WTC11 (cell line): ENCODE data around the gene IGHMBP2.

Experiments
- ATF1 ChIP-seq: sonication (generic); formaldehyde crosslinking; IDR thresholded peaks from 2 replicates; pipeline ENCODE4 v1.8.1; 2023; ENCODE audit warnings: mild to moderate bottlenecking, moderate library complexity, missing genetic modification reagents
- CTCF ChIP-seq: fragments of 200-600 bp; IDR thresholded peaks from 2 replicates; pipeline ENCODE4 v1.8.0; 2022; ENCODE audit warnings: antibody characterized with exemption
- ESRRA ChIP-seq: sonication (generic); formaldehyde crosslinking; IDR thresholded peaks from 2 replicates; pipeline ENCODE4 v1.8.1; 2022; ENCODE audit warnings: mild to moderate bottlenecking, missing genetic modification reagents, borderline replicate concordance
- FOXP1 ChIP-seq: sonication (generic); formaldehyde crosslinking; IDR thresholded peaks from 2 replicates; pipeline ENCODE4 v1.8.0; 2022; ENCODE audit warnings: missing genetic modification reagents, mild to moderate bottlenecking, moderate library complexity, borderline replicate concordance
- JUN ChIP-seq: sonication (generic); formaldehyde crosslinking; IDR thresholded peaks from 2 replicates; pipeline ENCODE4 v1.8.0; 2023; ENCODE audit warnings: mild to moderate bottlenecking, missing genetic modification reagents
- SP1 ChIP-seq: sonication (generic); formaldehyde crosslinking; conservative IDR thresholded peaks from 2 replicates; pipeline ENCODE4 v1.8.1; 2022; ENCODE audit warnings: missing genetic modification reagents
- TF ChIP-seq, protein P1 (sequence below): sonication (generic); formaldehyde crosslinking; IDR thresholded peaks from 2 replicates; pipeline ENCODE4 v1.8.0; 2023; ENCODE audit warnings: missing genetic modification reagents
- TF ChIP-seq, protein P2 (sequence below): sonication (generic); formaldehyde crosslinking; IDR thresholded peaks from 2 replicates; pipeline ENCODE4 v1.8.1; 2022; ENCODE audit warnings: low read depth, mild to moderate bottlenecking, moderate library complexity, missing genetic modification reagents, borderline replicate concordance
- TF ChIP-seq, protein P3 (sequence below): sonication (generic); formaldehyde crosslinking; IDR thresholded peaks from 2 replicates; pipeline ENCODE4 v1.8.0; 2022; ENCODE audit warnings: mild to moderate bottlenecking, missing genetic modification reagents

GRCh38 chr11:68955607-68955958 is 51.9 kb downstream of the IGHMBP2 start:
- TF ChIP-seq ATF1 (CRISPR knock-in tag): no peak
- TF ChIP-seq CTCF: no peak
- no peak for TF ChIP-seq FOXP1 (CRISPR knock-in tag)
- TF ChIP-seq, protein P1, sequence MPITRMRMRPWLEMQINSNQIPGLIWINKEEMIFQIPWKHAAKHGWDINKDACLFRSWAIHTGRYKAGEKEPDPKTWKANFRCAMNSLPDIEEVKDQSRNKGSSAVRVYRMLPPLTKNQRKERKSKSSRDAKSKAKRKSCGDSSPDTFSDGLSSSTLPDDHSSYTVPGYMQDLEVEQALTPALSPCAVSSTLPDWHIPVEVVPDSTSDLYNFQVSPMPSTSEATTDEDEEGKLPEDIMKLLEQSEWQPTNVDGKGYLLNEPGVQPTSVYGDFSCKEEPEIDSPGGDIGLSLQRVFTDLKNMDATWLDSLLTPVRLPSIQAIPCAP (CRISPR knock-in tag): no peak
- TF ChIP-seq, protein P2, sequence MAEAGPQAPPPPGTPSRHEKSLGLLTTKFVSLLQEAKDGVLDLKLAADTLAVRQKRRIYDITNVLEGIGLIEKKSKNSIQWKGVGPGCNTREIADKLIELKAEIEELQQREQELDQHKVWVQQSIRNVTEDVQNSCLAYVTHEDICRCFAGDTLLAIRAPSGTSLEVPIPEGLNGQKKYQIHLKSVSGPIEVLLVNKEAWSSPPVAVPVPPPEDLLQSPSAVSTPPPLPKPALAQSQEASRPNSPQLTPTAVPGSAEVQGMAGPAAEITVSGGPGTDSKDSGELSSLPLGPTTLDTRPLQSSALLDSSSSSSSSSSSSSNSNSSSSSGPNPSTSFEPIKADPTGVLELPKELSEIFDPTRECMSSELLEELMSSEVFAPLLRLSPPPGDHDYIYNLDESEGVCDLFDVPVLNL (CRISPR knock-in tag): no peak
- TF ChIP-seq ESRRA (CRISPR knock-in tag): no peak
- TF ChIP-seq, protein P3, sequence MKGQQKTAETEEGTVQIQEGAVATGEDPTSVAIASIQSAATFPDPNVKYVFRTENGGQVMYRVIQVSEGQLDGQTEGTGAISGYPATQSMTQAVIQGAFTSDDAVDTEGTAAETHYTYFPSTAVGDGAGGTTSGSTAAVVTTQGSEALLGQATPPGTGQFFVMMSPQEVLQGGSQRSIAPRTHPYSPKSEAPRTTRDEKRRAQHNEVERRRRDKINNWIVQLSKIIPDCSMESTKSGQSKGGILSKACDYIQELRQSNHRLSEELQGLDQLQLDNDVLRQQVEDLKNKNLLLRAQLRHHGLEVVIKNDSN: no peak
- TF ChIP-seq JUN: no peak
- no peak for TF ChIP-seq SP1 (CRISPR knock-in tag)
